Upper lobe of left lung (tissue), 6 donors: Measurements from ENCODE around the gene PBRM1. TPM values are rescaled to one million over a fixed set of nuclear protein-coding genes. Genes with fewer than 3 reads are reported as not detected.
A peak's percentile ranks its signal among the peaks of the same experiment; 100 is the strongest.

ENCODE experiments used
- ATAC-seq, 2 donors: fragments of 200-7000 bp; cut with Tn5 transposase; one replicate each; pipeline ENCODE4 v1.9.1; 2022; ENCODE audit warnings: mild to moderate bottlenecking in 2 of 2, moderate library complexity in 2 of 2; ENCODE audit not compliant: low FRiP score in 2 of 2
- DNase-seq, 2 donors: peaks; one replicate each; pipeline ENCODE4 v3.0.0-alpha.2; 2019 to 2020
- H3K27ac ChIP-seq, 4 donors: fragments of 200-600 bp; sonication (generic); one replicate each; pipeline ENCODE4 v1.5.1; 2016 to 2019
- H3K27me3 ChIP-seq, 4 donors: fragments of 200-600 bp; sonication (generic); one replicate each; pipeline ENCODE4 v1.5.1; 2017 to 2019
- H3K36me3 ChIP-seq, 4 donors: fragments of 200-600 bp; sonication (generic); one replicate each; pipeline ENCODE4 v1.5.1; 2016 to 2019
- H3K4me1 ChIP-seq, 4 donors: fragments of 200-600 bp; sonication (generic); one replicate each; pipeline ENCODE4 v1.5.1; 2018 to 2019
- H3K4me3 ChIP-seq, 4 donors: fragments of 200-600 bp; sonication (generic); one replicate each; pipeline ENCODE4 v1.5.1; 2017 to 2019; ENCODE audit warnings: mild to moderate bottlenecking in 2 of 4, moderate library complexity in 1 of 4
- H3K9me3 ChIP-seq, 4 donors: fragments of 200-600 bp; sonication (generic); one replicate each; pipeline ENCODE4 v1.5.1; 2018 to 2019
- EP300 ChIP-seq, 4 donors: sonication (generic); formaldehyde crosslinking; IDR thresholded peaks; one replicate each; pipeline ENCODE4 v1.5.1; 2017; ENCODE audit warnings: antibody characterized with exemption in 4 of 4, control low read depth in 2 of 4
- POLR2A ChIP-seq, 4 donors: fragments of 450-650 bp; IDR thresholded peaks; one replicate each; pipeline ENCODE4 v1.5.1; 2016 to 2017; ENCODE audit warnings: antibody characterized with exemption in 4 of 4, mild to moderate bottlenecking in 2 of 4
- POLR2AphosphoS5 ChIP-seq, 2 donors: sonication (generic); formaldehyde crosslinking; IDR thresholded peaks; one replicate each; pipeline ENCODE4 v1.5.1; 2017; ENCODE audit warnings: antibody characterized with exemption in 2 of 2
- WGBS, 2 donors: methylation state at CpG; one replicate each; pipeline ENCODE4 v1.1.5; 2017 to 2018; 5-methylcytosine and 5-hydroxymethylcytosine counted together
- total RNA-seq, 6 donors: library from RNA; depleted of rRNA in 4 of 6; stranded (reverse); fragments of >200 nt in 4 of 6; gene quantifications; one replicate each; pipeline versions ENCODE4 v1.1.0 to v1.2.1, GENCODE V29; 2016 to 2021
- TF ChIP-seq, protein P1 (sequence below), 6 experiments: fragments of 450-650 bp in 4 of 6; fragments of 200-600 bp in 2 of 6; sonication (generic) in 2 of 6; IDR thresholded peaks; one replicate each; pipeline ENCODE4 v1.5.1; 2016 to 2019; ENCODE audit warnings: antibody characterized with exemption in 6 of 6
- donor health status: DM: no; HTN: no; CAD: no; lungs with moderate emphysema.
- donor health status: DM: no; HTN: yes; CAD: no; lungs with severe emphysema.

The PBRM1 gene
- total RNA-seq, 6 donors from 2014 or later, result 60.9 to 151 (median 81.6) TPM

DNA sequence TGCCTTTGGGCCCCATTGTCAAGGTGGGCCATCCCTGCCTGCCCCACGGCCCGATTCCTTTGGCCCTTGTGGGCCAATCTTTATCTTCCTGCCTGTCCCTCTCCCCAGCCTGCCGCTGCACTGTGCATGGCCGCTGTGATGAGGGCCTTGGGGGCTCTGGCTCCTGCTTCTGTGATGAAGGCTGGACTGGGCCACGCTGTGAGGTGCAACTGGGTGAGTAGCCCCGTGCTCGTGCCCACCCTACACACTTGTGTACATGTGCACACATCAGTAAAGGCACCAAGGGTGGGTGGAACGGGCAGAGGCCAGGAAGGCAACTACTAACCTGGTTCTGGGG, 164.3 kb downstream of the PBRM1 start:
- Histone ChIP-seq H3K36me3 (peaks cover 0 to 75% (median 25%) of the 10 kb centered on the region in 4 donors), H3K9me3 (no peaks in the 10 kb centered on the region), H3K4me3 (no peak overlapping the region), H3K4me1 (peaks cover 21 to 29% (median 23%) of the 10 kb centered on the region in 4 donors), H3K27me3 (no peaks in the 10 kb centered on the region), H3K27ac (no peak overlapping the region)
- no peak for ATAC-seq
- WGBS, 2 donors, result 90 to 96% methylated on average over 6 to 8 of the region's 8 CpGs
- peak in 1 of 2 donors; percentile 68 for DNase-seq
- TF ChIP-seq EP300 (IDR thresholded peaks at IDR 0.05), result no peak
- no peak for TF ChIP-seq POLR2AphosphoS5 (IDR thresholded peaks at IDR 0.05)
- TF ChIP-seq, protein P1, sequence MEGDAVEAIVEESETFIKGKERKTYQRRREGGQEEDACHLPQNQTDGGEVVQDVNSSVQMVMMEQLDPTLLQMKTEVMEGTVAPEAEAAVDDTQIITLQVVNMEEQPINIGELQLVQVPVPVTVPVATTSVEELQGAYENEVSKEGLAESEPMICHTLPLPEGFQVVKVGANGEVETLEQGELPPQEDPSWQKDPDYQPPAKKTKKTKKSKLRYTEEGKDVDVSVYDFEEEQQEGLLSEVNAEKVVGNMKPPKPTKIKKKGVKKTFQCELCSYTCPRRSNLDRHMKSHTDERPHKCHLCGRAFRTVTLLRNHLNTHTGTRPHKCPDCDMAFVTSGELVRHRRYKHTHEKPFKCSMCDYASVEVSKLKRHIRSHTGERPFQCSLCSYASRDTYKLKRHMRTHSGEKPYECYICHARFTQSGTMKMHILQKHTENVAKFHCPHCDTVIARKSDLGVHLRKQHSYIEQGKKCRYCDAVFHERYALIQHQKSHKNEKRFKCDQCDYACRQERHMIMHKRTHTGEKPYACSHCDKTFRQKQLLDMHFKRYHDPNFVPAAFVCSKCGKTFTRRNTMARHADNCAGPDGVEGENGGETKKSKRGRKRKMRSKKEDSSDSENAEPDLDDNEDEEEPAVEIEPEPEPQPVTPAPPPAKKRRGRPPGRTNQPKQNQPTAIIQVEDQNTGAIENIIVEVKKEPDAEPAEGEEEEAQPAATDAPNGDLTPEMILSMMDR (IDR thresholded peaks at IDR 0.05), result no peak
- TF ChIP-seq POLR2A (IDR thresholded peaks at IDR 0.05), result no peak

DNA sequence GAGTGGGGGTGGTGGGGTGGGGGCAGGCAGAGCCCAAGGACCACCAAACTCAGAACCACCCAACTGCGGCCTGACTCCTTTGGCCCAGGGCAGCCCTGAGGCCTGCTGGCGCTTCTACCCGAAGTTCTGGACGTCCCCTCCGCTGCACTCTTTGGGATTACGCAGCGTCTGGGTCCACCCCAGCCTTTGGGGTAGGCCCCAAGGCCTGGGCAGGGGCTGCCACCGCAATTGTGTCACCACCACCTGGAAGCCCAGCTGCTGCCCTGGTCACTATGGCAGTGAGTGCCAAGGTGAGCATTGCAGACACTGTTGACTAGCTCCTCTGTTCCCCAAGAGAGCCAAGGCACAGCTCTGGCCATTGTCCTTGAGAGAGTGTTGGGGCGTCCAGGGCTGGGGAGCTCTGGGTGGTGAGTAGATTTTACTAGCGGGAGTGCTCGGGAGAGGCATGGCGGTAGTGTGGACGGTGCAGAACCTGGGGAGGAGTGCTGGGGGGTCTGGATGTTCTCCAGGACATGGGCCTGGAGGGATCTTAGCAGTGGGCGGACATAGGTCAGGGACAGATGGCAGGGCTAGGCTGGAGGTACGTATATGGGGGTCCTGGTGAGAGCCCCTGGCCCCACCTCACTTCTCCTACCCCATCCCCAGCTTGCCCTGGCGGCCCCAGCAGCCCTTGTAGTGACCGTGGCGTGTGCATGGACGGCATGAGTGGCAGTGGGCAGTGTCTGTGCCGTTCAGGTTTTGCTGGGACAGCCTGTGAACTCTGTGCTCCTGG, 164.8 kb downstream of the PBRM1 start:
- WGBS, 2 donors, result 93 to 96% methylated on average over 18 to 20 of the region's 20 CpGs
- Histone ChIP-seq H3K4me3 (no peak overlapping the region), H3K9me3 (no peaks in the 10 kb centered on the region), H3K27me3 (no peaks in the 10 kb centered on the region), H3K36me3 (peaks cover 0 to 80% (median 25%) of the 10 kb centered on the region in 4 donors), H3K4me1 (peaks cover 15 to 24% (median 17%) of the 10 kb centered on the region in 4 donors), H3K27ac (no peak overlapping the region)
- TF ChIP-seq POLR2A (IDR thresholded peaks at IDR 0.05), result no peak
- TF ChIP-seq, protein P1 (IDR thresholded peaks at IDR 0.05), result no peak
- no peak for TF ChIP-seq POLR2AphosphoS5 (IDR thresholded peaks at IDR 0.05)
- no peak for TF ChIP-seq EP300 (IDR thresholded peaks at IDR 0.05)
- no peak for ATAC-seq
- DNase-seq, result peak in 1 of 2 donors; percentile 55

DNA sequence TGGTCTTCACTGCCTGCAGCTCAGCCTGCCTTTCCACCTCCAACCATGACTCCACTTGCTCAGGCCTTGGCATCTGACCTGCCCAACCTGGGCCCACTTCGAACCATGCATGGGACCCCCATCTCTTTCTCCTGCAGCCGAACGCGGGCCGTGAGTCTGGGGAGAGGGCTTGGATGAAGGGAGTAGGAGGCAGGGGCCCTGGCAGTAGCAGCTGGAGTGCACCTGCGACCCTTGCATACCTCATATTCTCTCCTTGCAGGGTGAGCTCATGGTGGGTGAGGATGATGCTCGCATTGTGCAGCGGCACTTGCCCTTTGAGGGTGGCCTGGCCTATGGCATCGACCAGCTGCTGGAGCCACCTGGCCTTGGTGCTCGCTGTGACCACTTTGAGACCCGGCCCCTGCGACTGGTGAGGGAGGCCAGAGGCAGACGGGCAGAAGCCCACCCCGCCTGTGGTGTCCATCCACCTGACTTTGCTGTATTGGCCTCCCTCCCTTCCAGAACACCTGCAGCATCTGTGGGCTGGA, 165.5 kb downstream of the PBRM1 start:
- TF ChIP-seq POLR2A (IDR thresholded peaks at IDR 0.05), result no peak
- TF ChIP-seq, protein P1 (IDR thresholded peaks at IDR 0.05), result no peak
- TF ChIP-seq POLR2AphosphoS5 (IDR thresholded peaks at IDR 0.05), result no peak
- TF ChIP-seq EP300 (IDR thresholded peaks at IDR 0.05), result no peak
- 84 to 92% methylated on average over 10 to 13 of the region's 14 CpGs for WGBS, 2 donors
- ATAC-seq (no peak), DNase-seq (peak in 1 of 2 donors; percentile 71)
- Histone ChIP-seq H3K9me3 (no peaks in the 10 kb centered on the region), H3K36me3 (peaks cover 0 to 84% (median 25%) of the 10 kb centered on the region in 4 donors), H3K27ac (no peak overlapping the region), H3K4me1 (peaks cover 9 to 17% (median 10%) of the 10 kb centered on the region in 4 donors), H3K27me3 (no peaks in the 10 kb centered on the region), H3K4me3 (no peak overlapping the region)

DNA sequence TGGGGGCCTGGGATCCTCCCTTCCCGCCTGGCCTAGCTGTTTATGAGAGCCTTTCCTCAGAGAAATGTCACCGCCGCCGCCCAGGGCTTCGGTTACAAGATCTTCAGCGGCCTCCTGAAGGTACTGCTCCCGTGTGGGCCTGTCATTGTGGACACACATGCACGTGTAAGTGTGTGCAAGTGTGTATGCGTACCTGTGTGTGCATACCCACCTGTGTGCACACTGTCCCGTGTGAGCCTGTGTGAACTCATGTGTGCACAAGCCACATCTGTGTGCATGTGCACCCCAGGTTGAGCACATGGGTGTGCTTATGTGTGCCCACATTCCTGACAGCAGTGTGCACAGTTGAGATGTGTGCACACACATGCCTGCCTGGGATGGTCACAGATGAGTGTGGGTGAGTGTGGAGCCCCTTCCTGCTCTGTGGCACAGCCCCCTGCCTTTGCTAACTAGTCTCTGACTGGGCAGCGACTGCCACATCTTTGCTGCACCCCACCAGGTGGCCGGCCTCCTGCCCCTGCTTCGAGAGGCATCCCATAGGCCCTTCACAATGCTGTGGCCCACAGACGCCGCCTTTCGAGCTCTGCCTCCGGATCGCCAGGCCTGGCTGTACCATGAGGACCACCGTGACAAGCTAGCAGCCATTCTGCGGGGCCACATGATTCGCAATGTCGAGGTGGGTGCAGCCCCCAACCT, 166.1 kb downstream of the PBRM1 start:
- no peak for TF ChIP-seq POLR2AphosphoS5 (IDR thresholded peaks at IDR 0.05)
- TF ChIP-seq POLR2A (IDR thresholded peaks at IDR 0.05), result no peak
- TF ChIP-seq, protein P1 (IDR thresholded peaks at IDR 0.05), result no peak
- TF ChIP-seq EP300 (IDR thresholded peaks at IDR 0.05), result no peak
- Histone ChIP-seq H3K4me1 (peaks cover 3 to 11% (median 4%) of the 10 kb centered on the region in 4 donors), H3K36me3 (peaks cover 0 to 81% (median 24%) of the 10 kb centered on the region in 4 donors), H3K9me3 (no peaks in the 10 kb centered on the region), H3K27me3 (no peaks in the 10 kb centered on the region), H3K4me3 (no peak overlapping the region), H3K27ac (no peak overlapping the region)
- WGBS, 2 donors, result 94 to 96% methylated on average over 9 to 22 of the region's 22 CpGs
- ATAC-seq (no peak), DNase-seq (no peak)
